ENCODE results near the gene CAMK1D.

CAMK1D gene

DNA sequence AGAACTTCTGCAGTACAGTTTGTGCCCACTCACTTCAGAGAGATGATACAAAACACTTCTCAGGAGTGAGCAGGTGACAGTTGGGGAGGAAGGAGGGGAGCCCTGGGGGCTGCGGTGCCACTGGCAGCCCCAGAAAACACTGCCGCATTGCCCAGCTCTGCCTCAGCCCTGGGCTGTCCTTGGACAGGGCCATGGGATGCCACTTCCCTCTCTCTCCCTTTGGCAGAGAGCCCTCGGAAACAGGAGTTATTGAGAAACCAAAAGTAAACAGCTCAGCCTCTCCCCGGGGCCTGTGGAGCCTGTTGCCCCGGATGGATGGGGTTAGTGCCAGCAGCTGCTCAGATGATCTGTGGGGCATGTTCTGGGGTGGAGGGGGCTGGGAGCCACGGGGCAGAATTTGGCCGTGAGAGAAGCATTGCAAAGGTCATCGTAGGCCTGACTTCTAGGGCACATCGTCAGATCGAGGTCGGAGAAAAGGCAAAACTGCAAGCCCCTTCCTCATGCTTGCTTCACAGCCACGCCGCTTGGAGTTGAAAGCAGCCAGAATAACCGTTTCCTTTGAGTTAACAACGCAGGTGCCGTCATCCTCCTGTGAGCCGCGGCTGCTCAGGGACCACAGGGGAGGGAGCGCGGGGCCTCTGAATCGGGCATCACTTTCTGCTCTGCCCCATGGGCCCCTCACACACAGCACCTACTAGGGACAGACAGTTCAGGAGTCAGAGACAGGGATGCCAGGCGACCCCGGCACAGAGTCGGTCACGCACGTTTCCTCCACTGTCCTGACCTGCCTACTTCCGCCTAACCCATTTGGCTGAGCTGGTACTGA, 256.4 kb downstream of the CAMK1D start:
- no peak for DNase-seq

DNA sequence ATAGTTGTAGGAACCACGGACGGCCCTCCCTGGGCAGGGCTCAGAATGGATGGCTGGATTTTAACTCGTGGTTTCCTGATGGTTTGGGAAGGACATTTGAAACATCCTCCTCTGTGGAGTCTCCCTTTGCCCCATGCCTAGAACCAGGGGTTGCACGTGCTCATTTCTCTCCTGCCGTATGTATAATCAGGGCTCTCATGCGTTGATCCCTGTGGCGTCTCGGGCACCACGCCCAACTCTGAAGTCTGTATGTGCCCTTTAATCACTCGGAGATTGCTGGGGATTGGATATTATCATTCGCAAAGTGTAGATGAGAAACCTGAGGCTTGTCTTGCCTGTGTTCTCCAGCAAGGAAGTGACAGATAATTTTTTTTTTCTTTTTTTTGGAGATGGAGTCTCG, 257.1 kb downstream of the CAMK1D start:
- DNase-seq = no peak

DNA sequence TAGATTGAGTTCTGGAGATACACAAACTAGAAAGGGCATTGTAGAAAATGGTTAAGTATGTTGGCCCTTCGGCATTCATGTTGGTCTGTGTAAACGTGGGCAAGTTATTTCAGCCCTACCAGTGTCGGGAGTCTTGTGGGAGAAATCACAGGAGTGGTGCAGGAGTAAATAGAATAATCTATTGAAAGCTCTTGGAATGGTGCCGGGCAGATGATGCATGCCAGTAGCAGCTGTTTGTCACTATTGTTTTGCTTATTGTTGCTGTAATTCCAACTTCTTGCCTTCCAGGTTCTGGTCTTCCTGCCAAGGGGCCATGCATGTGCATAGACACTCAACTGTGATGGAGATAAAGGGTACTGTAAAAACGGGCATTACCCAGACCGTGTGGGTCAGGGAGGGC, 259.4 kb downstream of the CAMK1D start:
- no peak for DNase-seq

GRCh38 chr10:12609435-12609834, 260.1 kb downstream of the CAMK1D start:
- no peak for DNase-seq

DNA sequence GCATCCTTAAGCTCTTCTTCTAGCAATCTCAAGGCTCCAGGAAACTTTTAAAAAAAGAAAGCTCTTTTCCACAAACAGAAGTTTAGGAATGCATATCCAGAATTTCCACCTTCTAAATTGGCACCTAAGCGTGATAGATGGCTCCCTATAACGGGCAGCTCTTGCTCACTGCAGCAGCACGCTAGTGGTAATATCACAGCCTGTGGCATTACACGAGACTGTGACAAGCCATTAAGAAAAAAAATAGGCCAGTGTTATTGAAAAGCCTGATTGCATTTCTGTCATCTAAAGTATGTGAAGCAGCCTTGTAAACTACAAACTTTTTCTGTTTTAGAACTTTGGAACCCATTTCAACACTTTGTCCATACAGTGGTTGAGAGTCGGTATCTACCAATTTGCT, 263.8 kb downstream of the CAMK1D start:
- DNase-seq = no peak

GRCh38 chr10:12614177-12614995, 265.0 kb downstream of the CAMK1D start:
- DNase-seq = no peak

GRCh38 chr10:12615296-12616220, 266.2 kb downstream of the CAMK1D start:
- no peak for DNase-seq

DNA sequence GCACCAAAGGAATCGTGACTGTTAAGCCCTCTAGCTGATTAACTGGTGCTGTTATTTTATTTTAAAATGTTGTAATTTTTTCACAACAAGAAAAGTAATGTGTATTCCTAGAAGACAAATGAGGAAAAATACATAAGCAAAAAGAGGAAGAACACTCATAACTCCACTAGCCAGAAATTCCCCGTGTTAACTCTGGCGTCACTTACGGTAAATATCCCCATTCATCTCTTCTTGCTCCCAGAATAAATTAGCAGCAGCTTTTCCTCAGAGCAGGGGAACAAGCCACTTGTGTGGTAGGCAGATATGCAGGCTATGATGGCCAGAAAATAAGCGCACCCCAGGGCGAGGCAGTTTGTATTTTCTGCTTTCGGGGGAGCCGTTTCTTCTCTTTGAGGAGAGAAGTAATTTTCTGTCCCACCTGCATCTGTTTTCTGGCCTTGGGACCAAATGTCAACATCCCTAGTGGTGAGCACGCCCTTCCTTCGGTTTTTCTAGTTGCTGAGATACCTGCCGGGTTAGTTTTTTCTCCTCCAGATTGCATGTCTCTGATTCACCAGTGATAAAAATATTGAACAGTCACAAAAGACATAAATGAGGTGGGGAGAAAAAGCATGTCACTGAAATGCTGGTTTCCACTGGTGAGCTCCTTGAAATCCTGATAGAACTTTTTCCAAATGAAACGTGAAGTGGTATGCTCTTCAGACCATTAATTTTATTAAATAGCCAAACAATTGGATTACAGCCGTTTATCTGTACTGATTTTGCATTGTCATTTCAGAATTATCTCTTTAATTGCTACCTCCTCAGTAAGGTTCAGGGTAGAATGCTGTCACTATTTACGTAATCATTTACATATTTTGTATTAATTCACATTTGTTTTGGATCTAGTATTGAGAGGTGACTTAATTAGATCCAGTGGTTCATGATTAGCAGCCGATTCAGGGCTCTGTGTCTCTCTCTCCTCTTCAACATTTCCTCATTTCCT, 268.1 kb downstream of the CAMK1D start:
- no peak for DNase-seq

GRCh38 chr10:12622016-12622415, 272.7 kb downstream of the CAMK1D start:
- no peak for DNase-seq

DNA sequence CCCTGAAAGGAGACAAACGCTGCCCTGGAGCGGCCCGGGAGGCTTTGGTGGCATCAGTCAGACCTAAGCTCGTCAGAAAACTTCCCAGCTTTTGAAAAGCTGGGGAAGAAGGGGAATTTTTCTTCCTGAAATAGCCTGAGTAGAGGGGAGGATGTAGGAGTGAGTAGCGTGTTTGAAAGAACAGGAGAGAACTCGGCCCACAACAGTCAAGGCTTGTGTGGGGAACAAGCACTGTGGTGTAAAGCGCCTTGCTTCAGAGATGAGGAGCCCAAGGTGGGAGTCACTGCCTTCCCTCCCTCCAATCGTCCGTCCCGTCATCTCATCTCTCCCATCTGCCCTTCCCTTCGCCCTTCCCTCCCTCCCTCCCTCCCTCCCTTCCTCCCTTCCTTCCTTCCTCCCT, 273.3 kb downstream of the CAMK1D start:
- no peak for DNase-seq

DNA sequence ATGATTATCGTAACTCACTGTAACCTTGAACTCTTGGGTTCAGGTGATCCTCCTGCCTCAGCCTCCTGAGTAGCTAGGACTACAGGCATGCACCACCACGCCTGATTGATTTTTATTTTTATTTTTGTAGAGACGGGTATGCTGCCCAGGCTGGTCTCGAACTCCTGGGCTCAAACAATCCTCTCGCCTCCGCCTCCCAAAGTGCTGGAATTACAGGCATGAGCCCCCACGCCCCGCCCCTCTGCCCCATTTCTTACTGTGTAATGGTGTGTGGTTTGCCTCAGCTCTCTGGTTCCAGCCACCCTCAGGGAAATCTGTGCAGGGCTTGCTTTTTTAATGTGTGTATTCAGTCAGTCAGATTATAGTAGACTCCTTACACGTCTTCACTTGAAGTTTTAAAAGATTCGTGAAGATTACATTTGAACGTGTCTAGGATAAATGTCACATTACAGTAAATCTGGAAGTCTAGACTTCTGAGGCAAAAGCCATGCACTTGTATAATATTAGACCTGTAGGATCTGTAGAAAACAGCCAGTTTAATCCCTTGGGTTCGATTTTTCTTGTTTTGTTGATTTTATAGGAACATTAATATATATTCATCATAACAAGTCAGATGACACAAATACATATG, 276.2 kb downstream of the CAMK1D start:
- no peak for DNase-seq

GRCh38 chr10:12628153-12628552, 278.8 kb downstream of the CAMK1D start:
- no peak for DNase-seq

DNA sequence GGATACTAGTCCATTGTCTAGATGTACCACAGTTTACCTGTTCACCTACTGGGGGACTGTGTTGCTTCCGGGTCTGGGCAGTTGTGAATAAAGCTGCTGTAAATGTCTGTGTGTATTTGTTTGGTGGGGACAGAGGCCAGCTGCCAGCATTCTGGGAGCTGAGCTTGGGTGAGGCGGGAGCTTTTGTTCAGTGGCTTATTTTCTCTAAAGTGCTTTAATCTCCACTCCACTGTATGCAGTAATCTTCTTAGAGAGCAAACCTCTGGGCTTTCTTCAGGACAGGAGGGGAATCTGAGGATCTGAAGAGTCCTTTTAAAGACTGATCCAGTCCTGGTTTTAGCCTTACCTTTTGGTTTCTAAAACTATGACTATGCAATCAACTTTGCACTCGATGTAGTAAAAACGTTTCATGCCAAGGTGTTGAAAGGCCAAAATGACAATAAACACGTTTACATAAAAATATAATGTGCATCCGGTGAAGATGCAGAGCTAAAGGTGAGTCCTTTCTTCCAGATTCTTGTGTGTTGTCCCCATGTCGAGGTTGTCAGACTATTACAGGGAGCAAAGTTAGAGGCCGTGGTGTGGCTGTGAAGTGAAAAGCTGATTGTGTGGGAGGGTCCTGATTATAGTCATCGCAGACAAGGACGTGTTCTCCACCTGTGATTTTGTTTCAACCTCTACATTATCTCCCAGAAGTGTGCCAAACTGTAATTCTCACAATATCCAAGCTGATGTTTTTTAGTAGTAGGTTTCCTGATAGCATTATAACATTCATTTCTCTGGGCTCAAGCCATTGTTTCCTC, 279.8 kb downstream of the CAMK1D start:
- DNase-seq = peak; percentile 19

- no peak for DNase-seq
These were observed 280.4 kb downstream of the CAMK1D start for GRCh38 chr10:12629767-12630165.

- DNase-seq = no peak
These were observed 281.9 kb downstream of the CAMK1D start for GRCh38 chr10:12631216-12631615.

- DNase-seq = no peak
These were observed 282.6 kb downstream of the CAMK1D start for GRCh38 chr10:12631787-12632562.

DNA sequence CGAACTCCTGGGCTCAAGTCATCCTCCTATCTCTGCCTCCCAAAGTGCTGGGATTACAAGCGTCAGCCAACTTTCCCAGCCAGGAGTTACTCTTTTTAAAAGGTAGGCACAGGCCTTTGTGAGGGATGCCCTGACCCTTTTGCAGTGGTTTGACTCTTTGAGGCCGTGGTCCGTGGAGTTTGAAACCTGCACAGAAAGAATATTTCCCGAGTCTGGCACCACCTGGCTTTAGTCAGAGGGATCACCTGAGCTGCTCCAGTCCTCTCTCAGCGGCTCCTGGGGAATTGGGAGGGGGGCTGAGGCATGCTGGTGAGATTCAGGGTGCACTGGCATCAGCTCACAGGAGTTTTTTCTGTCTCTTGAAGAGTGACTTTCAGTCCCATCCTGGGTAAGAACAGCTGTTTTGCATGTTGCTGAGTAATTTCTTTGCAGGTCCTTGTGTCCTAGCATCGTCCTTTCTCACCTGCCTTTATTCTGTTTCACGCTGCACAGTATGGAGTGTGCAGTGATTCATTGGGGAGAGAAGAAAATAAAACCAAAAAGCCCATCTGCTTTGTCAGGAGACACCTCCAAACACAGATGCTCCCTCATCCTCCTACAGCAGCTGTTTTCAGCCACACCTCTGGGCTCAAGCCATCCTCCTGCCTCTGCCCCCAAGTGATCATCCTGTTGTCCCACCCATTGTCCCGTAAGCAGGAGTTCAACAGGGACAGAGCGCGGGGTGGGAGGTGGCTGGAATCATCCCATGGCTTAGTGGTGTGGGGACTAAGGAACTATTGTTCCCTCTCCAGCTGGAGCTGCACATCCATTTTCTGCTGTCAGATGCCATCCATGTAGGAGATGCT, 284.7 kb downstream of the CAMK1D start:
- no peak for DNase-seq

GRCh38 chr10:12634621-12634931, 285.2 kb downstream of the CAMK1D start:
- DNase-seq = no peak

GRCh38 chr10:12635127-12635541, 285.8 kb downstream of the CAMK1D start:
- DNase-seq = no peak
